Fibroblast of lung (primary cell): ENCODE data around the gene GAR1.

Experiments
- EZH2 ChIP-seq: IDR thresholded peaks from 2 replicates; pipeline ENCODE4 v1.5.1; 2012; ENCODE audit warnings: low read length, control low read depth, mild to moderate bottlenecking; ENCODE audit errors: missing control alignments
- TF ChIP-seq, protein P1 (sequence below), 2 donors: IDR thresholded peaks in 1 of 2; conservative IDR thresholded peaks in 1 of 2; 1 replicate in 1 of 2; 2 replicates in 1 of 2; pipeline ENCODE4 v1.5.1; 2011 to 2012; ENCODE audit warnings: low read length in 2 of 2, control low read depth in 1 of 2, inconsistent platforms in 1 of 2, low read depth in 1 of 2, mild to moderate bottlenecking in 1 of 2

DNA sequence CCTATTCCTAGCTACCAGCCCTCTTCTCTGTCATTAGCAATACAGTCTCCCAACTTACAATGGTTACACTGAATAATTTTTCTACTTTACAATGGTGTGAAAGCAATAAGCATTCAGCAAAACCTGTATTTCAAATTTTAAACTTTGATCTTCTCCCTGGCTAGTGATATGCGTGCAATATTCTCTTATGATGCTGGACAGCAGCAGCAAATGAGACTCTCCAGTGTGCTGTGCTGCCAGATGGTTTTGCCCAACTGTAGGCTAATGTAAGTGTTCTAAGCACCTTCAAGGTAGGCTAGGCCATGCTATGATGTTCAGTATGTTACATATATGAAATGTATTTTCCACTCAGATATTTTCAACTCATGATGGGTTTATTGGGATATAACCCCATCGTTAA is 5.9 kb upstream of the GAR1 start:
- TF ChIP-seq, protein P1, sequence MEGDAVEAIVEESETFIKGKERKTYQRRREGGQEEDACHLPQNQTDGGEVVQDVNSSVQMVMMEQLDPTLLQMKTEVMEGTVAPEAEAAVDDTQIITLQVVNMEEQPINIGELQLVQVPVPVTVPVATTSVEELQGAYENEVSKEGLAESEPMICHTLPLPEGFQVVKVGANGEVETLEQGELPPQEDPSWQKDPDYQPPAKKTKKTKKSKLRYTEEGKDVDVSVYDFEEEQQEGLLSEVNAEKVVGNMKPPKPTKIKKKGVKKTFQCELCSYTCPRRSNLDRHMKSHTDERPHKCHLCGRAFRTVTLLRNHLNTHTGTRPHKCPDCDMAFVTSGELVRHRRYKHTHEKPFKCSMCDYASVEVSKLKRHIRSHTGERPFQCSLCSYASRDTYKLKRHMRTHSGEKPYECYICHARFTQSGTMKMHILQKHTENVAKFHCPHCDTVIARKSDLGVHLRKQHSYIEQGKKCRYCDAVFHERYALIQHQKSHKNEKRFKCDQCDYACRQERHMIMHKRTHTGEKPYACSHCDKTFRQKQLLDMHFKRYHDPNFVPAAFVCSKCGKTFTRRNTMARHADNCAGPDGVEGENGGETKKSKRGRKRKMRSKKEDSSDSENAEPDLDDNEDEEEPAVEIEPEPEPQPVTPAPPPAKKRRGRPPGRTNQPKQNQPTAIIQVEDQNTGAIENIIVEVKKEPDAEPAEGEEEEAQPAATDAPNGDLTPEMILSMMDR (conservative IDR thresholded peaks at IDR 0.05 in 1 of 2, IDR thresholded peaks at IDR 0.05 in 1 of 2; ENCODE audit: low read depth in 1 of 2, low read length in 2 of 2), result no peak
- TF ChIP-seq EZH2, result no peak
